Body of pancreas (tissue), 4 donors: ENCODE measurements around the gene CCDC7. TPM values are rescaled to one million over a fixed set of nuclear protein-coding genes. Genes with fewer than 3 reads are reported as not detected.
"Not testable (repeated sequence)": the region's sequence is repeated elsewhere in the genome, so short reads cannot be mapped to it uniquely, and the experiment has no call there.

Experiments used
- ATAC-seq: fragments of 150-250 bp; one replicate; pipeline ENCODE4 v1.9.1; 2016
- DNase-seq, 4 donors: peaks; one replicate each; pipeline ENCODE4 v3.0.0-alpha.2; 2019
- H3K27ac ChIP-seq, 4 donors: fragments of 200-600 bp; sonication (generic); 1 replicate in 3 of 4; 2 replicates in 1 of 4; pipeline versions ENCODE4 v1.5.1 to v1.6.1; 2016 to 2019; ENCODE audit warnings: mild to moderate bottlenecking in 1 of 4, mixed read lengths in 1 of 4, moderate library complexity in 1 of 4
- H3K27me3 ChIP-seq, 2 donors: fragments of 200-600 bp; sonication (generic); one replicate each; pipeline ENCODE4 v1.6.0; 2016; ENCODE audit warnings: mild to moderate bottlenecking in 1 of 2
- H3K36me3 ChIP-seq, 2 donors: fragments of 200-600 bp; sonication (generic); replicated peaks in 1 of 2; 2 replicates each; pipeline ENCODE4 v1.5.1; 2016; ENCODE audit warnings: low read depth in 2 of 2; ENCODE audit not compliant: insufficient read depth in 1 of 2
- H3K4me1 ChIP-seq: fragments of 200-600 bp; sonication (generic); one replicate; pipeline ENCODE4 v1.6.0; 2016
- H3K4me3 ChIP-seq, 2 donors: fragments of 200-600 bp; sonication (generic); 1 replicate in 1 of 2; 2 replicates in 1 of 2; pipeline ENCODE4 v1.5.1; 2016 to 2019
- H3K9me3 ChIP-seq, 3 donors: fragments of 200-600 bp; sonication (generic); 1 replicate in 2 of 3; 2 replicates in 1 of 3; pipeline ENCODE4 v1.5.1; 2016
- POLR2A ChIP-seq, 3 donors: fragments of 450-650 bp; IDR thresholded peaks; one replicate each; pipeline ENCODE4 v1.6.1; 2016; ENCODE audit warnings: antibody characterized with exemption in 3 of 3, mild to moderate bottlenecking in 2 of 3
- WGBS, 2 donors: methylation state at CpG; one replicate each; pipeline ENCODE4 v1.1.5; 2017; 5-methylcytosine and 5-hydroxymethylcytosine counted together
- intact Hi-C: fragments of 100-400 bp; cut with DNase I; formaldehyde crosslinking; loops from one replicate; pipeline ENCODE4 v1.15.1; 2023
- total RNA-seq, 2 donors: library from RNA; depleted of rRNA; stranded (reverse); fragments of >200 nt; gene quantifications; one replicate each; pipeline ENCODE4 v1.1.0, GENCODE V29; 2016
- TF ChIP-seq, protein P1 (sequence below), 7 experiments: fragments of 450-650 bp in 4 of 7; fragments of 200-600 bp in 3 of 7; sonication (generic) in 3 of 7; IDR thresholded peaks; one replicate each; pipeline ENCODE4 v1.5.1; 2016 to 2019; ENCODE audit warnings: antibody characterized with exemption in 7 of 7

CCDC7 gene
- total RNA-seq, 2 donors from 2014 or later, result 4.3 to 23.6 TPM

- no peak for ATAC-seq
- peaks cover 6 to 8% of the 10 kb centered on the region in 2 donors for H3K36me3 ChIP-seq
- no peaks in the 10 kb centered on the region for H3K27me3 ChIP-seq
- TF ChIP-seq, protein P1, sequence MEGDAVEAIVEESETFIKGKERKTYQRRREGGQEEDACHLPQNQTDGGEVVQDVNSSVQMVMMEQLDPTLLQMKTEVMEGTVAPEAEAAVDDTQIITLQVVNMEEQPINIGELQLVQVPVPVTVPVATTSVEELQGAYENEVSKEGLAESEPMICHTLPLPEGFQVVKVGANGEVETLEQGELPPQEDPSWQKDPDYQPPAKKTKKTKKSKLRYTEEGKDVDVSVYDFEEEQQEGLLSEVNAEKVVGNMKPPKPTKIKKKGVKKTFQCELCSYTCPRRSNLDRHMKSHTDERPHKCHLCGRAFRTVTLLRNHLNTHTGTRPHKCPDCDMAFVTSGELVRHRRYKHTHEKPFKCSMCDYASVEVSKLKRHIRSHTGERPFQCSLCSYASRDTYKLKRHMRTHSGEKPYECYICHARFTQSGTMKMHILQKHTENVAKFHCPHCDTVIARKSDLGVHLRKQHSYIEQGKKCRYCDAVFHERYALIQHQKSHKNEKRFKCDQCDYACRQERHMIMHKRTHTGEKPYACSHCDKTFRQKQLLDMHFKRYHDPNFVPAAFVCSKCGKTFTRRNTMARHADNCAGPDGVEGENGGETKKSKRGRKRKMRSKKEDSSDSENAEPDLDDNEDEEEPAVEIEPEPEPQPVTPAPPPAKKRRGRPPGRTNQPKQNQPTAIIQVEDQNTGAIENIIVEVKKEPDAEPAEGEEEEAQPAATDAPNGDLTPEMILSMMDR (IDR thresholded peaks at IDR 0.05), result no peak
- TF ChIP-seq POLR2A (IDR thresholded peaks at IDR 0.05), result no peak
- peaks cover 6% of the 10 kb centered on the region for H3K4me1 ChIP-seq
- no peak overlapping the region for H3K4me3 ChIP-seq
- H3K27ac ChIP-seq, result no peak overlapping the region
- intact Hi-C loops, result no loop called here
- DNase-seq, result no peak
- no peaks in the 10 kb centered on the region for H3K9me3 ChIP-seq
- 89 to 95% methylated on average over 4 of the region's 4 CpGs for WGBS, 2 donors
Observed at GRCh38 chr10:32906595-32906994, 460.7 kb downstream of the CCDC7 start.

- ATAC-seq (no peak), DNase-seq (no peak)
- H3K36me3 ChIP-seq, result peaks cover 6% of the 10 kb centered on the region in 2 donors
Observed at GRCh38 chr10:32909456-32909855, 463.5 kb downstream of the CCDC7 start.

GRCh38 chr10:32909970-32910369, 464.0 kb downstream of the CCDC7 start:
- ATAC-seq, H3K9me3 ChIP-seq, H3K36me3 ChIP-seq, intact Hi-C loops, H3K4me1 ChIP-seq, H3K27me3 ChIP-seq, H3K27ac ChIP-seq, DNase-seq, H3K4me3 ChIP-seq: not testable (repeated sequence)
- WGBS, 2 donors, result 89 to 92% methylated on average over 7 of the region's 7 CpGs

More at GRCh38 chr10:32909456-32909855, 463.5 kb downstream of the CCDC7 start:
- H3K4me1 ChIP-seq, result peaks cover 6% of the 10 kb centered on the region
- no peaks in the 10 kb centered on the region for H3K27me3 ChIP-seq
- 86 to 92% methylated on average over 1 of the region's 1 CpG for WGBS, 2 donors
- intact Hi-C loops, result no loop called here
- no peaks in the 10 kb centered on the region for H3K9me3 ChIP-seq
- H3K4me3 ChIP-seq, result no peak overlapping the region
- no peak overlapping the region for H3K27ac ChIP-seq
- TF ChIP-seq POLR2A (IDR thresholded peaks at IDR 0.05), result no peak
- TF ChIP-seq, protein P1 (IDR thresholded peaks at IDR 0.05), result no peak

- H3K27me3 ChIP-seq, result no peaks in the 10 kb centered on the region
- WGBS, 2 donors, result 74 to 86% methylated on average over 11 of the region's 11 CpGs
- no peaks in the 10 kb centered on the region for H3K9me3 ChIP-seq
- no peaks in the 10 kb centered on the region for H3K4me1 ChIP-seq
- H3K36me3 ChIP-seq, result peaks cover 5 to 6% of the 10 kb centered on the region in 2 donors
- no peak overlapping the region for H3K4me3 ChIP-seq
- no peak for TF ChIP-seq POLR2A (IDR thresholded peaks at IDR 0.05)
- TF ChIP-seq, protein P1 (IDR thresholded peaks at IDR 0.05), result no peak
- ATAC-seq (no peak), DNase-seq (no peak)
- intact Hi-C loops, result no loop called here
- no peak overlapping the region for H3K27ac ChIP-seq
Observed at GRCh38 chr10:32911285-32912016, 465.5 kb downstream of the CCDC7 start.

DNA sequence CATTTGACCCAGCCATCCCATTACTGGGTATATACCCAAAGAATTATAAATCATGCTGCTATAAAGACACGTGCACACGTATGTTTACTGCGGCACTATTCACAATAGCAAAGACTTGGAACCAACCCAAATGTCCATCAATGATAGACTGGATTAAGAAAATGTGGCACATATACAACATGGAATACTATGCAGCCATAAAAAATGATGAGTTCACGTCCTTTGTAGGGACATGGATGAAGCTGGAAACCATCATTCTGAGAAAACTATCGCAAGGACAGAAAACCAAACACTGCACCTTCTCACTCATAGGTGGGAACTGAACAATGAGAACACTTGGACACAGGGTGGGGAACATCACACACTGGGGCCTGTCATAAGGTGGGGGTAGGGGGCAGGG, 471.9 kb downstream of the CCDC7 start:
- H3K27ac ChIP-seq, DNase-seq, H3K9me3 ChIP-seq, ATAC-seq, intact Hi-C loops, H3K27me3 ChIP-seq, H3K4me1 ChIP-seq, H3K4me3 ChIP-seq: not testable (repeated sequence)
- WGBS, 2 donors, result 86 to 92% methylated on average over 5 of the region's 5 CpGs
- peaks cover 0 to 19% of the 10 kb centered on the region in 2 donors for H3K36me3 ChIP-seq

- WGBS, 2 donors, result 66 to 70% methylated on average over 2 of the region's 2 CpGs
- no peak overlapping the region for H3K4me3 ChIP-seq
- H3K27ac ChIP-seq, result no peak overlapping the region
- TF ChIP-seq, protein P1 (IDR thresholded peaks at IDR 0.05), result no peak
- TF ChIP-seq POLR2A (IDR thresholded peaks at IDR 0.05), result no peak
- peaks cover under 1 to 41% of the 10 kb centered on the region in 2 donors for H3K36me3 ChIP-seq
- H3K9me3 ChIP-seq, result no peaks in the 10 kb centered on the region
- H3K27me3 ChIP-seq, result no peaks in the 10 kb centered on the region
- intact Hi-C loops, result no loop called here
- DNase-seq (no peak), ATAC-seq (no peak)
- no peaks in the 10 kb centered on the region for H3K4me1 ChIP-seq
Observed at GRCh38 chr10:32922170-32922569, 476.2 kb downstream of the CCDC7 start.
